Activated T-helper 1 cell treated with anti-CD3 and anti-CD28 coated beads, Interleukin-12 subunit alpha, Interleukin-12 subunit beta, Interleukin-2, Interleukin-4 antibody, amounts not matched to agents 30 ng/mL and 10 ng/mL and 1 ng/mL, durations not matched to agents 14 hours and 24 hours and 36 hours (primary cell): ENCODE measurements around the gene OR51B6. TPM values are rescaled to one million over a fixed set of nuclear protein-coding genes. Genes with fewer than 3 reads are reported as not detected.
A peak's percentile ranks its signal among the peaks of the same experiment; 100 is the strongest.

ENCODE experiments used
- DNase-seq: peaks from one replicate; pipeline ENCODE4 v3.0.0; 2021; ENCODE audit warnings: low spot score
- H3K27ac Mint-ChIP-seq: one replicate; pipeline ENCODE4 v1.8.0; 2021; ENCODE audit warnings: mild to moderate bottlenecking, mixed read lengths
- H3K27me3 Mint-ChIP-seq: one replicate; pipeline ENCODE4 v1.8.0; 2022; ENCODE audit warnings: mild to moderate bottlenecking, moderate library complexity, mixed read lengths; ENCODE audit not compliant: insufficient read depth
- H3K36me3 Mint-ChIP-seq: one replicate; pipeline ENCODE4 v1.8.0; 2021; ENCODE audit warnings: low read depth, mixed read lengths
- H3K4me1 Mint-ChIP-seq: one replicate; pipeline ENCODE4 v1.8.0; 2021; ENCODE audit warnings: low read depth, mixed read lengths
- H3K4me3 Mint-ChIP-seq: one replicate; pipeline ENCODE4 v1.8.0; 2021; ENCODE audit warnings: mild to moderate bottlenecking, moderate library complexity, mixed read lengths
- H3K9me3 Mint-ChIP-seq: one replicate; pipeline ENCODE4 v1.8.0; 2021; ENCODE audit warnings: mixed read lengths
- intact Hi-C: fragments of 100-400 bp; cut with micrococcal nuclease; formaldehyde crosslinking; loops from one replicate; pipeline ENCODE4 v1.15.1; 2024
- total RNA-seq: library from RNA; stranded (reverse); gene quantifications from 2 replicates; pipeline ENCODE4 v1.2.3, GENCODE V29; 2022

OR51B6 gene
- total RNA-seq, 1 donor from 2014 or later = not detected

GRCh38 chr11:5369789-5370188 lies 18.5 kb downstream of the OR51B6 start:
- Mint-ChIP-seq H3K4me3 (no peak overlapping the region), H3K27me3 (peaks cover 4% of the 10 kb centered on the region), H3K27ac (no peak overlapping the region), H3K9me3 (no peaks in the 10 kb centered on the region), H3K4me1 (no peaks in the 10 kb centered on the region), H3K36me3 (no peaks in the 10 kb centered on the region)
- intact Hi-C loops = no loop called here
- no peak for DNase-seq

GRCh38 chr11:5380740-5381342 lies 29.5 kb downstream of the OR51B6 start:
- no peak overlapping the region for H3K4me3 Mint-ChIP-seq
- H3K27ac Mint-ChIP-seq = no peak overlapping the region
- intact Hi-C loops = loop anchor here (1.0 to 5.0 kb wide), 2 partner anchors 257 to 426 kb away; partner anchors contain the start of gene OR52N2
- no peaks in the 10 kb centered on the region for H3K36me3 Mint-ChIP-seq
- no peaks in the 10 kb centered on the region for H3K27me3 Mint-ChIP-seq
- no peaks in the 10 kb centered on the region for H3K4me1 Mint-ChIP-seq
- no peaks in the 10 kb centered on the region for H3K9me3 Mint-ChIP-seq
- DNase-seq = peak; percentile 2

GRCh38 chr11:5383576-5383975 lies 32.3 kb downstream of the OR51B6 start, which contains the start of gene OR51M1:
Gene OR51M1 (plus strand): TSS chr11:5383812. CDS start chr11:5389399, 5,587 bp downstream.
- Mint-ChIP-seq H3K9me3 (no peaks in the 10 kb centered on the region), H3K27me3 (no peaks in the 10 kb centered on the region), H3K36me3 (no peaks in the 10 kb centered on the region), H3K4me1 (no peaks in the 10 kb centered on the region), H3K27ac (no peak within 1 kb of the TSS), H3K4me3 (no peak within 1 kb of the TSS)
- DNase-seq = no peak
- intact Hi-C loops = loop anchor here (5.0 kb wide), 1 partner anchor 424 kb away; the partner anchor contains the start of gene OR52N2

- H3K27me3 Mint-ChIP-seq = no peaks in the 10 kb centered on the region
- no peaks in the 10 kb centered on the region for H3K4me1 Mint-ChIP-seq
- H3K27ac Mint-ChIP-seq = no peak overlapping the region
- H3K4me3 Mint-ChIP-seq = no peak overlapping the region
- no peaks in the 10 kb centered on the region for H3K9me3 Mint-ChIP-seq
- no peaks in the 10 kb centered on the region for H3K36me3 Mint-ChIP-seq
- no peak for DNase-seq
- intact Hi-C loops = loop anchor here (5.0 kb wide), 1 partner anchor 423 kb away; the partner anchor contains the start of gene OR52N2
Observed at GRCh38 chr11:5384335-5384734, 33.0 kb downstream of the OR51B6 start.

GRCh38 chr11:5390210-5390609 lies 38.9 kb downstream of the OR51B6 start:
- intact Hi-C loops = no loop called here
- no peaks in the 10 kb centered on the region for H3K4me1 Mint-ChIP-seq
- H3K27me3 Mint-ChIP-seq = no peaks in the 10 kb centered on the region
- H3K36me3 Mint-ChIP-seq = no peaks in the 10 kb centered on the region
- no peaks in the 10 kb centered on the region for H3K9me3 Mint-ChIP-seq
- no peak overlapping the region for H3K4me3 Mint-ChIP-seq
- H3K27ac Mint-ChIP-seq = no peak overlapping the region
- DNase-seq = no peak

GRCh38 chr11:5394091-5394490 lies 42.8 kb downstream of the OR51B6 start:
- no peaks in the 10 kb centered on the region for H3K27me3 Mint-ChIP-seq
- H3K9me3 Mint-ChIP-seq = no peaks in the 10 kb centered on the region
- intact Hi-C loops = no loop called here
- H3K4me1 Mint-ChIP-seq = no peaks in the 10 kb centered on the region
- no peak for DNase-seq
- no peaks in the 10 kb centered on the region for H3K36me3 Mint-ChIP-seq
- H3K4me3 Mint-ChIP-seq = no peak overlapping the region
- no peak overlapping the region for H3K27ac Mint-ChIP-seq

GRCh38 chr11:5398936-5399335 lies 47.6 kb downstream of the OR51B6 start:
- H3K27ac Mint-ChIP-seq = no peak overlapping the region
- no peaks in the 10 kb centered on the region for H3K4me1 Mint-ChIP-seq
- DNase-seq = no peak
- intact Hi-C loops = no loop called here
- no peaks in the 10 kb centered on the region for H3K36me3 Mint-ChIP-seq
- no peaks in the 10 kb centered on the region for H3K9me3 Mint-ChIP-seq
- H3K27me3 Mint-ChIP-seq = no peaks in the 10 kb centered on the region
- no peak overlapping the region for H3K4me3 Mint-ChIP-seq

Other genes starting within 250 kb of the OR51B6 start
- not detected in 2 replicates for gene OR52A5, start 213.2 kb upstream of the OR51B6 start, total RNA-seq
- not detected in 2 replicates for gene OR52A1, start 196.8 kb upstream of the OR51B6 start, total RNA-seq
- not detected in 2 replicates for gene OR51V1, start 150.8 kb upstream of the OR51B6 start, total RNA-seq
- not detected in 2 replicates for gene HBB, start 124.4 kb upstream of the OR51B6 start, total RNA-seq
- not detected in 2 replicates for gene HBD, start 117.0 kb upstream of the OR51B6 start, total RNA-seq
- not detected in 2 replicates for gene HBG1, start 101.7 kb upstream of the OR51B6 start, total RNA-seq
- gene HBG2, start 96.7 kb upstream of the OR51B6 start, total RNA-seq = not detected in 2 replicates
- not detected in 2 replicates for gene HBE1, start 81.6 kb upstream of the OR51B6 start, total RNA-seq
- not detected in 2 replicates for gene OR51B4, start 49.6 kb upstream of the OR51B6 start, total RNA-seq
- gene OR51B2, start 27.2 kb upstream of the OR51B6 start, total RNA-seq = not detected in 2 replicates
- gene OR51B5, start 8.0 kb upstream of the OR51B6 start, total RNA-seq = not detected in 2 replicates
- gene OR51M1, start 32.3 kb downstream of the OR51B6 start, total RNA-seq = not detected in 2 replicates
- not detected in 2 replicates for gene OR51Q1, start 70.6 kb downstream of the OR51B6 start, total RNA-seq
- gene OR51I1, start 90.0 kb downstream of the OR51B6 start, total RNA-seq = not detected in 2 replicates
- not detected in 2 replicates for gene OR51I2, start 97.8 kb downstream of the OR51B6 start, total RNA-seq
- gene OR52D1, start 137.2 kb downstream of the OR51B6 start, total RNA-seq = not detected in 2 replicates
- not detected in 2 replicates for gene UBQLN3, start 158.4 kb downstream of the OR51B6 start, total RNA-seq
- 0.18 TPM in 1 of 2 replicates, not detected in the other for gene UBQLNL, start 165.2 kb downstream of the OR51B6 start, total RNA-seq
- gene OR52H1, start 197.0 kb downstream of the OR51B6 start, total RNA-seq = not detected in 2 replicates
- not detected in 2 replicates for gene OR52B6, start 229.4 kb downstream of the OR51B6 start, total RNA-seq
- 0.34 and 0.54 TPM in 2 replicates for gene TRIM6, start 245.1 kb downstream of the OR51B6 start, total RNA-seq